Camera-type eye (tissue), 1 donor: ENCODE results near the gene TBC1D14. TPM values are rescaled to one million over a fixed set of nuclear protein-coding genes. Genes with fewer than 3 reads are reported as not detected.

ENCODE experiments used
- total RNA-seq: library from RNA; depleted of rRNA; stranded (reverse); fragments of >200 nt; gene quantifications from one replicate; pipeline ENCODE4 v1.2.3, GENCODE V29; 2014

TBC1D14 gene
- 75.7 TPM for total RNA-seq

GRCh38 chr4:6909113-6909969 is at the start of gene TBC1D14:
TBC1D14 (plus strand) TSS chr4:6909826; CDS start chr4:6923390, 13,564 bp downstream.

GRCh38 chr4:7043284-7044136 is 133.9 kb downstream of the TBC1D14 start, which contains the start of gene TADA2B:
TADA2B (plus strand) TSS chr4:7043372; CDS start chr4:7043580, 208 bp downstream.

GRCh38 chr4:7067452-7068278 is 158.0 kb downstream of the TBC1D14 start, which contains the start of gene GRPEL1:
GRPEL1 (minus strand) TSS chr4:7068064; CDS start chr4:7068032, 32 bp downstream.

Other genes with a start within 250 kb of the TBC1D14 start
- 0.27 TPM for gene S100P, start 215.9 kb upstream of the TBC1D14 start, total RNA-seq
- 115 TPM for gene MRFAP1L1, start 200.0 kb upstream of the TBC1D14 start, total RNA-seq
- 11.9 TPM for gene BLOC1S4, start 193.7 kb upstream of the TBC1D14 start, total RNA-seq
- gene KIAA0232, start 127.1 kb upstream of the TBC1D14 start, total RNA-seq = 72.6 TPM
- 28.3 TPM for gene TADA2B, start 133.5 kb downstream of the TBC1D14 start, total RNA-seq
- 16.2 TPM for gene GRPEL1, start 158.2 kb downstream of the TBC1D14 start, total RNA-seq